Activated CD8-positive, alpha-beta memory T cell treated with anti-CD3 and anti-CD28 coated beads, Interleukin-2, amount 50 U/mL, for 48 hours (primary cell): Measurements from ENCODE around the gene TMEM132E.

ENCODE experiments used
- DNase-seq: peaks from one replicate; pipeline ENCODE4 v3.0.0-alpha.2; 2020

TMEM132E gene

GRCh38 chr17:34637041-34637547 is 57.7 kb downstream of the TMEM132E start:
- DNase-seq = peak; percentile 57

GRCh38 chr17:34637548-34638525 is 58.5 kb downstream of the TMEM132E start:
- DNase-seq = peak; percentile 90

GRCh38 chr17:34638526-34639260 is 59.3 kb downstream of the TMEM132E start:
- no peak for DNase-seq

- no peak for DNase-seq
Measured at GRCh38 chr17:34639706-34640425, 60.5 kb downstream of the TMEM132E start.

- DNase-seq = no peak
Measured at GRCh38 chr17:34641368-34641767, 62.0 kb downstream of the TMEM132E start.

- DNase-seq = no peak
Measured at GRCh38 chr17:34644941-34645550, 65.7 kb downstream of the TMEM132E start.

GRCh38 chr17:34645594-34645993 is 66.2 kb downstream of the TMEM132E start:
- no peak for DNase-seq

GRCh38 chr17:34647511-34647910 is 68.1 kb downstream of the TMEM132E start:
- DNase-seq = no peak

- DNase-seq = no peak
Measured at GRCh38 chr17:34650051-34650750, 70.8 kb downstream of the TMEM132E start.

- DNase-seq = no peak
Measured at GRCh38 chr17:34651402-34651811, 72.0 kb downstream of the TMEM132E start.

- DNase-seq = no peak
Measured at GRCh38 chr17:34652021-34652555, 72.7 kb downstream of the TMEM132E start.

GRCh38 chr17:34653511-34653910 is 74.1 kb downstream of the TMEM132E start:
- DNase-seq = no peak

GRCh38 chr17:34654276-34654880 is 75.0 kb downstream of the TMEM132E start:
- DNase-seq = no peak

- DNase-seq = no peak
Measured at GRCh38 chr17:34654881-34655276, 75.5 kb downstream of the TMEM132E start.

- DNase-seq = no peak
Measured at GRCh38 chr17:34656801-34657200, 77.4 kb downstream of the TMEM132E start.

GRCh38 chr17:34658811-34659560 is 79.6 kb downstream of the TMEM132E start:
- no peak for DNase-seq

GRCh38 chr17:34663714-34664113 is 84.3 kb downstream of the TMEM132E start:
- DNase-seq = no peak

- no peak for DNase-seq
Measured at GRCh38 chr17:34665150-34665806, 85.9 kb downstream of the TMEM132E start.
